MM.1S (cell line): ENCODE results near the gene FAM219B.
A peak's percentile ranks its signal among the peaks of the same experiment; 100 is the strongest.

Experiments used
- EZH2 ChIP-seq: fragments of 300-600 bp; sonication (generic); optimal IDR thresholded peaks from 2 replicates; pipeline ENCODE3; 2017; ENCODE audit warnings: low read depth, mild to moderate bottlenecking, antibody characterized with exemption, low read length, mixed read lengths
- EZH2phosphoT487 ChIP-seq: fragments of 300-600 bp; sonication (generic); IDR thresholded peaks from 2 replicates; pipeline ENCODE4 v1.6.1; 2018; ENCODE audit warnings: antibody characterized with exemption, low read length
- TF ChIP-seq, protein P1 (sequence below): fragments of 300-600 bp; sonication (generic); IDR thresholded peaks from 2 replicates; pipeline ENCODE4 v1.5.1; 2016; ENCODE audit warnings: antibody characterized with exemption, low read length, mixed read lengths

GRCh38 chr15:74901612-74902063, 5.0 kb downstream of the FAM219B start:
- TF ChIP-seq, protein P1, sequence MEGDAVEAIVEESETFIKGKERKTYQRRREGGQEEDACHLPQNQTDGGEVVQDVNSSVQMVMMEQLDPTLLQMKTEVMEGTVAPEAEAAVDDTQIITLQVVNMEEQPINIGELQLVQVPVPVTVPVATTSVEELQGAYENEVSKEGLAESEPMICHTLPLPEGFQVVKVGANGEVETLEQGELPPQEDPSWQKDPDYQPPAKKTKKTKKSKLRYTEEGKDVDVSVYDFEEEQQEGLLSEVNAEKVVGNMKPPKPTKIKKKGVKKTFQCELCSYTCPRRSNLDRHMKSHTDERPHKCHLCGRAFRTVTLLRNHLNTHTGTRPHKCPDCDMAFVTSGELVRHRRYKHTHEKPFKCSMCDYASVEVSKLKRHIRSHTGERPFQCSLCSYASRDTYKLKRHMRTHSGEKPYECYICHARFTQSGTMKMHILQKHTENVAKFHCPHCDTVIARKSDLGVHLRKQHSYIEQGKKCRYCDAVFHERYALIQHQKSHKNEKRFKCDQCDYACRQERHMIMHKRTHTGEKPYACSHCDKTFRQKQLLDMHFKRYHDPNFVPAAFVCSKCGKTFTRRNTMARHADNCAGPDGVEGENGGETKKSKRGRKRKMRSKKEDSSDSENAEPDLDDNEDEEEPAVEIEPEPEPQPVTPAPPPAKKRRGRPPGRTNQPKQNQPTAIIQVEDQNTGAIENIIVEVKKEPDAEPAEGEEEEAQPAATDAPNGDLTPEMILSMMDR, result peak; percentile 94
- TF ChIP-seq EZH2phosphoT487 (no peak), EZH2 (no peak)
